Lower leg skin (tissue), 4 donors: Measurements from ENCODE around the gene IGSF10. TPM values are rescaled to one million over a fixed set of nuclear protein-coding genes. Genes with fewer than 3 reads are reported as not detected.

Experiments
- total RNA-seq, 4 donors: library from RNA; depleted of rRNA; stranded (reverse); fragments of >200 nt; gene quantifications; one replicate each; pipeline ENCODE4 v1.1.0, GENCODE V29; 2016

IGSF10 gene
- total RNA-seq, 4 donors from 2014 or later = 0.67 to 3.3 (median 2.1) TPM

Other genes with a start within 250 kb of the IGSF10 start
- gene P2RY14, start 182.5 kb downstream of the IGSF10 start, total RNA-seq = 1 to 10 TPM; 1.8 to 3.7 (median 2.8) TPM
- 10 to 100 TPM; 24.2 to 68.5 (median 55.4) TPM for gene GPR87, start 144.2 kb downstream of the IGSF10 start, total RNA-seq
- gene P2RY13, start 131.5 kb downstream of the IGSF10 start, total RNA-seq = 1 to 10 TPM in 1 of 4 donors, under 1 TPM in 3; 0.34 to 1.2 (median 0.58) TPM
- gene P2RY12, start 76.3 kb downstream of the IGSF10 start, total RNA-seq = 1 to 10 TPM in 1 of 4 donors, under 1 TPM in 2, not detected in 1; 0.34 to 2.1 (median 0.46) TPM